Keratinocyte (primary cell): ENCODE measurements around the gene ZNF486.

Experiments used
- EZH2 ChIP-seq: IDR thresholded peaks from one replicate; pipeline ENCODE4 v1.6.1; 2012; ENCODE audit warnings: inconsistent platforms, mild to moderate bottlenecking, low read length, moderate library complexity
- TF ChIP-seq, protein P1 (sequence below), 3 experiments: IDR thresholded peaks in 1 of 3; conservative IDR thresholded peaks in 1 of 3; optimal IDR thresholded peaks in 1 of 3; 2 replicates in 2 of 3; 3 replicates in 1 of 3; pipeline versions ENCODE3 to v1.5.1; 2011; ENCODE audit warnings: low read length in 3 of 3, mild to moderate bottlenecking in 3 of 3, moderate library complexity in 2 of 3, control low read depth in 1 of 3, inconsistent platforms in 1 of 3; ENCODE audit not compliant: insufficient read depth in 2 of 3; ENCODE audit errors: extremely low read depth in 1 of 3

- TF ChIP-seq, protein P1, sequence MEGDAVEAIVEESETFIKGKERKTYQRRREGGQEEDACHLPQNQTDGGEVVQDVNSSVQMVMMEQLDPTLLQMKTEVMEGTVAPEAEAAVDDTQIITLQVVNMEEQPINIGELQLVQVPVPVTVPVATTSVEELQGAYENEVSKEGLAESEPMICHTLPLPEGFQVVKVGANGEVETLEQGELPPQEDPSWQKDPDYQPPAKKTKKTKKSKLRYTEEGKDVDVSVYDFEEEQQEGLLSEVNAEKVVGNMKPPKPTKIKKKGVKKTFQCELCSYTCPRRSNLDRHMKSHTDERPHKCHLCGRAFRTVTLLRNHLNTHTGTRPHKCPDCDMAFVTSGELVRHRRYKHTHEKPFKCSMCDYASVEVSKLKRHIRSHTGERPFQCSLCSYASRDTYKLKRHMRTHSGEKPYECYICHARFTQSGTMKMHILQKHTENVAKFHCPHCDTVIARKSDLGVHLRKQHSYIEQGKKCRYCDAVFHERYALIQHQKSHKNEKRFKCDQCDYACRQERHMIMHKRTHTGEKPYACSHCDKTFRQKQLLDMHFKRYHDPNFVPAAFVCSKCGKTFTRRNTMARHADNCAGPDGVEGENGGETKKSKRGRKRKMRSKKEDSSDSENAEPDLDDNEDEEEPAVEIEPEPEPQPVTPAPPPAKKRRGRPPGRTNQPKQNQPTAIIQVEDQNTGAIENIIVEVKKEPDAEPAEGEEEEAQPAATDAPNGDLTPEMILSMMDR (optimal IDR thresholded peaks at IDR 0.05 in 1 of 3, IDR thresholded peaks at IDR 0.05 in 1 of 3, conservative IDR thresholded peaks at IDR 0.05 in 1 of 3; ENCODE audit: extremely low read depth in 1 of 3, insufficient read depth in 2 of 3, low read length in 3 of 3), result no peak
- no peak for TF ChIP-seq EZH2
Observed at GRCh38 chr19:20167020-20167644, at the start of gene ZNF486.
